Tibial artery (tissue), 4 donors: ENCODE results near the gene CXADR.

ENCODE experiments used
- DNase-seq, 2 donors: peaks; one replicate each; pipeline ENCODE4 v3.0.0-alpha.2; 2019
- H3K27ac ChIP-seq, 2 donors: fragments of 200-600 bp; sonication (generic) in 1 of 2; 1 replicate in 1 of 2; 2 replicates in 1 of 2; pipeline ENCODE4 v1.5.1; 2018 to 2019; ENCODE audit warnings: mild to moderate bottlenecking in 1 of 2
- H3K27me3 ChIP-seq, 2 donors: fragments of 200-600 bp; sonication (generic) in 1 of 2; one replicate each; pipeline versions ENCODE4 v1.5.1 to v1.6.0; 2016 to 2019
- H3K36me3 ChIP-seq, 3 donors: fragments of 200-600 bp; sonication (generic) in 2 of 3; one replicate each; pipeline ENCODE4 v1.5.1; 2016 to 2019; ENCODE audit warnings: mild to moderate bottlenecking in 2 of 3
- H3K4me1 ChIP-seq, 4 donors: fragments of 200-600 bp; sonication (generic) in 2 of 4; 1 replicate in 3 of 4; 2 replicates in 1 of 4; pipeline ENCODE4 v1.5.1; 2016 to 2019
- H3K4me3 ChIP-seq, 2 donors: fragments of 200-600 bp; sonication (generic) in 1 of 2; 1 replicate in 1 of 2; 2 replicates in 1 of 2; pipeline ENCODE4 v1.5.1; 2018 to 2019; ENCODE audit warnings: mild to moderate bottlenecking in 2 of 2
- H3K9me3 ChIP-seq, 3 donors: fragments of 200-600 bp; sonication (generic) in 1 of 3; one replicate each; pipeline ENCODE4 v1.5.1; 2016 to 2019
- intact Hi-C: fragments of 100-400 bp; cut with DNase I; formaldehyde crosslinking; loops from one replicate; pipeline ENCODE4 v1.15.0; 2023; ENCODE audit warnings: low total_unique reads
- TF ChIP-seq, protein P1 (sequence below), 2 experiments: fragments of 200-600 bp in 1 of 2; fragments of 450-650 bp in 1 of 2; IDR thresholded peaks; one replicate each; pipeline ENCODE4 v1.5.1; 2017 to 2019; ENCODE audit warnings: antibody characterized with exemption in 2 of 2, mild to moderate bottlenecking in 1 of 2, moderate library complexity in 1 of 2

CXADR gene

DNA sequence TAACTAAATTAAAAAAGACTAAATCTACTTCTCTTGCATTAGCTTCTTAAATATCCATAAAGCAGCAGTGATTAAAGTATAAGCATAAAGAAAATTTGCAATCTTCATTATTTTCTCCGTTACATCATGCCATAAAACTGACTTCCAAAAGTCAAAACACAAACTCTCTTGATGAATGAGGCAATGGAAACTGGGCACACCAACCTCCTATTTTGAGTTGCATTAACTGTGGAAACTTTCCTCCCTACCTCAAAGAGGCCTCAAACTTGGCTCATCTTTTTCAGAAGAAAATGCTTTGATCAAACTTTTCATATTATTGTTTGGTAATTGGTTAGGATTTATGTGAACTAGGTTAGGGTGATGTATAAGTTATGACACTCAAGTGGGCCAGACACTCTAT is 104.0 kb downstream of the CXADR start:
- no peak for DNase-seq
- Histone ChIP-seq H3K36me3 (no peaks in the 10 kb centered on the region), H3K27ac (no peak overlapping the region), H3K9me3 (no peaks in the 10 kb centered on the region), H3K27me3 (no peaks in the 10 kb centered on the region), H3K4me1 (peaks cover 0 to 10% (median 5%) of the 10 kb centered on the region in 4 donors), H3K4me3 (no peak overlapping the region)
- intact Hi-C loops: no loop called here
- TF ChIP-seq, protein P1, sequence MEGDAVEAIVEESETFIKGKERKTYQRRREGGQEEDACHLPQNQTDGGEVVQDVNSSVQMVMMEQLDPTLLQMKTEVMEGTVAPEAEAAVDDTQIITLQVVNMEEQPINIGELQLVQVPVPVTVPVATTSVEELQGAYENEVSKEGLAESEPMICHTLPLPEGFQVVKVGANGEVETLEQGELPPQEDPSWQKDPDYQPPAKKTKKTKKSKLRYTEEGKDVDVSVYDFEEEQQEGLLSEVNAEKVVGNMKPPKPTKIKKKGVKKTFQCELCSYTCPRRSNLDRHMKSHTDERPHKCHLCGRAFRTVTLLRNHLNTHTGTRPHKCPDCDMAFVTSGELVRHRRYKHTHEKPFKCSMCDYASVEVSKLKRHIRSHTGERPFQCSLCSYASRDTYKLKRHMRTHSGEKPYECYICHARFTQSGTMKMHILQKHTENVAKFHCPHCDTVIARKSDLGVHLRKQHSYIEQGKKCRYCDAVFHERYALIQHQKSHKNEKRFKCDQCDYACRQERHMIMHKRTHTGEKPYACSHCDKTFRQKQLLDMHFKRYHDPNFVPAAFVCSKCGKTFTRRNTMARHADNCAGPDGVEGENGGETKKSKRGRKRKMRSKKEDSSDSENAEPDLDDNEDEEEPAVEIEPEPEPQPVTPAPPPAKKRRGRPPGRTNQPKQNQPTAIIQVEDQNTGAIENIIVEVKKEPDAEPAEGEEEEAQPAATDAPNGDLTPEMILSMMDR (IDR thresholded peaks at IDR 0.05): no peak

GRCh38 chr21:17622018-17622417 is 109.2 kb downstream of the CXADR start:
- DNase-seq: no peak

GRCh38 chr21:17631195-17631594 is 118.4 kb downstream of the CXADR start:
- Histone ChIP-seq H3K4me1 (no peaks in the 10 kb centered on the region), H3K27me3 (no peaks in the 10 kb centered on the region), H3K4me3 (no peak overlapping the region), H3K27ac (no peak overlapping the region), H3K36me3 (no peaks in the 10 kb centered on the region), H3K9me3 (no peaks in the 10 kb centered on the region)
- intact Hi-C loops: no loop called here
- DNase-seq: no peak
- TF ChIP-seq, protein P1 (IDR thresholded peaks at IDR 0.05): no peak

More at GRCh38 chr21:17622018-17622417, 109.2 kb downstream of the CXADR start:
- no peaks in the 10 kb centered on the region for H3K4me1 ChIP-seq
- no peaks in the 10 kb centered on the region for H3K27me3 ChIP-seq
- H3K4me3 ChIP-seq: no peak overlapping the region
- intact Hi-C loops: no loop called here
- no peak overlapping the region for H3K27ac ChIP-seq
- H3K36me3 ChIP-seq: no peaks in the 10 kb centered on the region
- TF ChIP-seq, protein P1 (IDR thresholded peaks at IDR 0.05): no peak
- no peaks in the 10 kb centered on the region for H3K9me3 ChIP-seq

DNA sequence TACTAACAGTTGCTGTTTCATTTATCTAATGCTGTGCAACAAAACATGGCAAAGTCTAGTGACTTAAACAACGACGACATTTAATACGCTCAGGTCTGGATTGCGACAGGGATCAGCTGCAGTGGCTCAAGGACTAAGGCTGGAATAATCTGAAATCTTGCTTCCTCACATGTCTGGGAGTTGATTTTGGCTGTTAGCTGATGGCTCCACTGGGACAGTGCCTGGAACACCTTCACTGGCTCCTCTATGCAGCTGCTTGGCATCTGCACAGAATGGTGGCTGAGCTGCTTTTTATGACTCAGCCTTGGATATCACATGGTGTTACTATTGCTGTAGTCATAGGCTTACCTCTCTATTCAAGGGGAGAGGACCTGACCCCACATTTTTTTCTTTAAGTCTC is 123.9 kb downstream of the CXADR start:
- Histone ChIP-seq H3K27ac (no peak overlapping the region), H3K4me3 (no peak overlapping the region), H3K9me3 (peaks cover 0 to 6% (median 6%) of the 10 kb centered on the region in 3 donors), H3K4me1 (no peaks in the 10 kb centered on the region), H3K27me3 (no peaks in the 10 kb centered on the region), H3K36me3 (no peaks in the 10 kb centered on the region)
- TF ChIP-seq, protein P1 (IDR thresholded peaks at IDR 0.05): no peak
- no peak for DNase-seq
- intact Hi-C loops: no loop called here

- TF ChIP-seq, protein P1 (IDR thresholded peaks at IDR 0.05): no peak
- no peak for DNase-seq
- no peaks in the 10 kb centered on the region for H3K36me3 ChIP-seq
- H3K4me1 ChIP-seq: no peaks in the 10 kb centered on the region
- intact Hi-C loops: no loop called here
- no peak overlapping the region for H3K4me3 ChIP-seq
- H3K27me3 ChIP-seq: no peaks in the 10 kb centered on the region
- H3K9me3 ChIP-seq: peaks cover 0 to 6% (median 6%) of the 10 kb centered on the region in 3 donors
- no peak overlapping the region for H3K27ac ChIP-seq
Measured at GRCh38 chr21:17640821-17641220, 128.0 kb downstream of the CXADR start.
